Muscle of leg (tissue), 11 donors: ENCODE data around the gene LDLRAD3. TPM values are rescaled to one million over a fixed set of nuclear protein-coding genes. Genes with fewer than 3 reads are reported as not detected.

Experiments used
- DNase-seq: peaks from one replicate; pipeline ENCODE4 v3.0.0; 2013
- H3K27ac ChIP-seq: one replicate; pipeline ENCODE4 v1.5.1; 2013; ENCODE audit warnings: mild to moderate bottlenecking, low read length, control low read depth
- H3K27me3 ChIP-seq: one replicate; pipeline ENCODE4 v1.6.1; 2013; ENCODE audit warnings: low read length; ENCODE audit not compliant: control insufficient read depth, insufficient read depth
- H3K36me3 ChIP-seq: one replicate; pipeline ENCODE4 v1.6.1; 2013; ENCODE audit warnings: low read length; ENCODE audit not compliant: control insufficient read depth, insufficient read depth
- H3K4me1 ChIP-seq: one replicate; pipeline ENCODE4 v1.6.1; 2013; ENCODE audit warnings: low read length; ENCODE audit not compliant: control insufficient read depth, insufficient read depth
- H3K4me3 ChIP-seq: one replicate; pipeline ENCODE4 v1.5.1; 2013; ENCODE audit warnings: low read length, control low read depth
- H3K9me3 ChIP-seq: replicated peaks from 2 replicates; pipeline ENCODE4 v1.6.1; 2013; ENCODE audit warnings: low read depth, low read length; ENCODE audit not compliant: control insufficient read depth
- WGBS: methylation state at CpG from one replicate; pipeline ENCODE4 v1.1.5; 2013; ENCODE audit warnings: missing lambda C conversion rate; ENCODE audit not compliant: insufficient coverage; 5-methylcytosine and 5-hydroxymethylcytosine counted together
- polyA plus RNA-seq, 8 donors: library from polyadenylated mRNA; unstranded; fragments of 120-200 nt; gene quantifications; one replicate each; pipeline versions ENCODE4 v1.2.1 to v1.2.3, GENCODE V29; 2013; ENCODE audit warnings: inconsistent platforms in 1 of 8, low replicate concordance in 1 of 8; ENCODE audit not compliant: insufficient read length in 8 of 8, insufficient read depth in 1 of 8
- total RNA-seq: library from RNA; stranded (reverse); fragments of 120-200 nt; gene quantifications from one replicate; pipeline ENCODE4 v1.2.4, GENCODE V29; 2013

The LDLRAD3 gene
- total and polyA plus RNA-seq, 9 donors: 12.0 to 28.6 (median 20.9) TPM

GRCh38 chr11:36104660-36104992 is 160.8 kb downstream of the LDLRAD3 start:
- Histone ChIP-seq H3K36me3 (peaks cover 49% of the 10 kb centered on the region), H3K27me3 (no peaks in the 10 kb centered on the region), H3K4me1 (peaks cover 6% of the 10 kb centered on the region), H3K9me3 (no peaks in the 10 kb centered on the region), H3K4me3 (no peak overlapping the region), H3K27ac (no peak overlapping the region)
- no peak for DNase-seq
- WGBS: 80% methylated on average over 1 of the region's 4 CpGs

GRCh38 chr11:36105743-36106581 is 162.1 kb downstream of the LDLRAD3 start:
- peak; percentile 25 for DNase-seq
- Histone ChIP-seq H3K4me1 (peaks cover 15% of the 10 kb centered on the region), H3K36me3 (peaks cover 40% of the 10 kb centered on the region), H3K9me3 (no peaks in the 10 kb centered on the region), H3K4me3 (no peak overlapping the region), H3K27me3 (no peaks in the 10 kb centered on the region), H3K27ac (no peak overlapping the region)
- 91% methylated on average over 4 of the region's 9 CpGs for WGBS

DNA sequence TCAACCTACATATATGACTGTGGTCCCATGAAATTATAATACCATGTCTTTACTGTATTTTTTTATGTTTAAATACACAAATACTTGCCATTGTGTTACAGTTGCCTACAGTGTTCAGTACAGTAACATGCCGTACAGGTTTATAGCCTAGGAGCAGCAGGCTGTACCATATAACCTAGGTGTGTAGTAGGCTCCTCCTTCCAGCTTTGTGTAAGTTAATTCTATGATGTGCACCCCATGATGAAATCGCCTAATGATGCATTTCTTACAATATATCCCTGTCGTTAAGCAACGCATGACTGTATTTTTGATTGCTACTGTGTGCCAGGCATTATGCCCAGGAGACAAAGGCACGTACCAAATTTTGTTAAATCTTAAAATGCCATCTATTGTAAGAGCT is 163.7 kb downstream of the LDLRAD3 start:
- no peak for DNase-seq
- WGBS: no CpG with 5 or more reads among the region's 5 CpGs

DNA sequence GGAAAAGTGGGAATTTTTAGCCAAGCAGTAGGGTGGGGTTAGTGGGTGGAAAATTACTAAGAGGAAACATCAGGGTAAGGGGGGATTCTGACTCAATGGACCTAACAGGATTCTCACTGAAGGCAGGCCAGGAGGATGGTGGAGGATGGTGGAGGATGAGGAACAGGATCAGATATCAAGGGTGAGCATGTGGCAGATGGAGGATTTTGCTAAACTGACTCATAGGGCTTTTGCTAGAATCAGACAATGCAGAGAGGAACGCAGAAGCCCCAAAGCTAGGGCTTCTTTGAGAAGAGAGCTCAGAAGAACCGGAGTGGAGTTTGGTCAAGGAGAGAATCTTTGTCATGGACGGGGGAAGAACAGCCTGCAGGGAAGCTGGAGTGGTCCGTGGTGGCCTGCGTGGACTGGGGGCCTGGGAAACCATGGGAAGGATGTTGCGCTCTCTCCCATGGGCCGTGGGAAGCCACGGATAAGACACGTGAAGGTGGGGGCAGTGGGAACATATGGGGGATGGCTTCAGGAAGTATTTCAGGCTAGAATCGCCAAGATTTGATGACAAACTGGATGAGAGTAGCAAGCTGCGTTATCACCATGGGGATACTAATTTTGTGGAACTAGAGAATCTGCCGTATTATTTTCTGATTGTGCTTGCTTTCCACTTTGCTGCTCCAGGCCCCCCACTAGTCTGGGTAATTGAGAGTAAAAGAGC is 165.2 kb downstream of the LDLRAD3 start:
- Histone ChIP-seq H3K27me3 (no peaks in the 10 kb centered on the region), H3K27ac (no peak overlapping the region)
- no peak for DNase-seq

More for the DNA sequence above, 163.7 kb downstream of the LDLRAD3 start:
- Histone ChIP-seq H3K4me3 (no peak overlapping the region), H3K9me3 (no peaks in the 10 kb centered on the region), H3K27ac (no peak overlapping the region), H3K36me3 (peaks cover 36% of the 10 kb centered on the region), H3K27me3 (no peaks in the 10 kb centered on the region), H3K4me1 (peaks cover 17% of the 10 kb centered on the region)

GRCh38 chr11:36109590-36109849 is 165.7 kb downstream of the LDLRAD3 start:
- peaks cover 46% of the 10 kb centered on the region for H3K36me3 ChIP-seq
- no peak overlapping the region for H3K27ac ChIP-seq
- 90% methylated on average over 2 of the region's 3 CpGs for WGBS
- no peak overlapping the region for H3K4me3 ChIP-seq
- peaks cover 12% of the 10 kb centered on the region for H3K9me3 ChIP-seq
- H3K4me1 ChIP-seq: peaks cover 17% of the 10 kb centered on the region
- no peak for DNase-seq
- no peaks in the 10 kb centered on the region for H3K27me3 ChIP-seq

More for the DNA sequence above, 165.2 kb downstream of the LDLRAD3 start:
- Histone ChIP-seq H3K36me3 (peaks cover 45% of the 10 kb centered on the region), H3K4me3 (no peak overlapping the region), H3K9me3 (peaks cover 10% of the 10 kb centered on the region), H3K4me1 (peaks cover 17% of the 10 kb centered on the region)
- 63% methylated on average over 11 of the region's 12 CpGs for WGBS

- WGBS: 70% methylated on average over 2 of the region's 6 CpGs
- no peak for DNase-seq
- H3K4me1 ChIP-seq: peaks cover 14% of the 10 kb centered on the region
- no peak overlapping the region for H3K4me3 ChIP-seq
- H3K9me3 ChIP-seq: peaks cover 12% of the 10 kb centered on the region
- H3K27me3 ChIP-seq: no peaks in the 10 kb centered on the region
- H3K27ac ChIP-seq: no peak overlapping the region
- H3K36me3 ChIP-seq: peaks cover 47% of the 10 kb centered on the region
Measured at GRCh38 chr11:36109850-36110606, 166.2 kb downstream of the LDLRAD3 start.

- Histone ChIP-seq H3K36me3 (peaks cover 45% of the 10 kb centered on the region), H3K27ac (no peak overlapping the region), H3K4me3 (no peak overlapping the region), H3K27me3 (no peaks in the 10 kb centered on the region), H3K4me1 (peaks cover 14% of the 10 kb centered on the region), H3K9me3 (peaks cover 12% of the 10 kb centered on the region)
- no peak for DNase-seq
- 44% methylated on average over 4 of the region's 9 CpGs for WGBS
Measured at GRCh38 chr11:36110668-36111410, 167.0 kb downstream of the LDLRAD3 start.

- H3K27me3 ChIP-seq: no peaks in the 10 kb centered on the region
- H3K4me3 ChIP-seq: no peak overlapping the region
- H3K9me3 ChIP-seq: peaks cover 12% of the 10 kb centered on the region
- H3K36me3 ChIP-seq: peaks cover 35% of the 10 kb centered on the region
- no peak for DNase-seq
- H3K4me1 ChIP-seq: peaks cover 12% of the 10 kb centered on the region
- H3K27ac ChIP-seq: no peak overlapping the region
- 100% methylated on average over 6 of the region's 7 CpGs for WGBS
Measured at GRCh38 chr11:36114095-36114494, 170.2 kb downstream of the LDLRAD3 start.

DNA sequence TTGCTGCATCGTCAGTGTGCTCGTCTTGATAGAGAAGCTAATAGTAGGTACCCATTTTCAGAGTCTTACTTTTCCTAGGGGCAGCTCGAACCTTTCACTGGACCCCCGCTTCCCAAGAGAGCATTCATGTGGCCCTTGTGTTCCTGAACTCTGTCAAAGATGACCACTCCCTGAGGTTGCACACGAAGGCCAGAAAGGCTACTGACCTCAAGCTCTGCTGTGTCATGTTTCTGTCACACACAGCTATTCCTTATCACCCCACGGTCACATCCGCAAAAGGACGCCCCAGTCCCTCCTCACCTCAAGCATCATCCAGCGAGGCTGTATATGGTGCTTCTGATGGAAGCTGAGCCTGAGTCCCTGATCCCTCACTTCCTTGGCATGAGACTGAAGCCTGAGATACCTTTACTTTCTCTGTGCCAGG is 171.5 kb downstream of the LDLRAD3 start:
- no peak for DNase-seq
- over 99% methylated on average over 8 of the region's 9 CpGs for WGBS
- H3K9me3 ChIP-seq: peaks cover 12% of the 10 kb centered on the region
- no peak overlapping the region for H3K4me3 ChIP-seq
- H3K4me1 ChIP-seq: peaks cover 8% of the 10 kb centered on the region
- peaks cover 35% of the 10 kb centered on the region for H3K36me3 ChIP-seq
- no peak overlapping the region for H3K27ac ChIP-seq
- H3K27me3 ChIP-seq: no peaks in the 10 kb centered on the region
